B cell (primary cell): ENCODE results near the gene WDR33. TPM values are rescaled to one million over a fixed set of nuclear protein-coding genes. Genes with fewer than 3 reads are reported as not detected.

Experiments used
- ATAC-seq: fragments of 200-7000 bp; cut with Tn5 transposase; one replicate; pipeline ENCODE4 v1.10.0; 2021; ENCODE audit warnings: low read depth, mild to moderate bottlenecking, moderate number of reproducible peaks, moderate library complexity
- CTCF ChIA-PET: fragments of 350-600 bp; sonication (Branson Sonifier 250); formaldehyde crosslinking; loops from one replicate; lab custom pipeline; 2021; ENCODE audit warnings: antibody characterized with exemption, inconsistent platforms; lab: Charles Lee
- POLR2A ChIA-PET: fragments of 350-600 bp; sonication (Branson Sonifier 250); formaldehyde crosslinking; loops from one replicate; lab custom pipeline; 2021; ENCODE audit warnings: antibody characterized with exemption; lab: Charles Lee
- DNase-seq: peaks from one replicate; pipeline ENCODE4 v3.0.0; 2013
- H2AFZ ChIP-seq: 2 replicates; pipeline ENCODE4 v1.6.1; 2012; ENCODE audit warnings: mild to moderate bottlenecking, low read depth, low read length; ENCODE audit not compliant: insufficient read depth, poor library complexity, severe bottlenecking
- H3K27ac ChIP-seq, 2 donors: 1 replicate in 1 of 2; 2 replicates in 1 of 2; pipeline ENCODE4 v1.5.1; 2012 to 2013; ENCODE audit warnings: low read length in 2 of 2, mild to moderate bottlenecking in 2 of 2, moderate library complexity in 1 of 2
- H3K27me3 ChIP-seq, 4 experiments: fragments of 200-600 bp in 1 of 4; sonication (generic) in 1 of 4; replicated peaks in 1 of 4; 1 replicate in 2 of 4; 2 replicates in 2 of 4; pipeline versions ENCODE4 v1.6.1 to v1.7.0; 2013 to 2016; ENCODE audit warnings: low read length in 3 of 4, mild to moderate bottlenecking in 2 of 4, mixed read lengths in 1 of 4, moderate library complexity in 1 of 4; ENCODE audit not compliant: insufficient read depth in 4 of 4, control insufficient read depth in 3 of 4; ENCODE audit errors: control extremely low read depth in 1 of 4
- H3K36me3 ChIP-seq, 2 experiments: replicated peaks in 1 of 2; 1 replicate in 1 of 2; 2 replicates in 1 of 2; pipeline versions ENCODE4 v1.6.1 to v1.7.1; 2013; ENCODE audit warnings: low read length in 1 of 2; ENCODE audit not compliant: insufficient read depth in 2 of 2, control insufficient read depth in 1 of 2; ENCODE audit errors: control extremely low read depth in 1 of 2, extremely low read depth in 1 of 2
- H3K4me1 ChIP-seq, 2 donors: fragments of 200-600 bp in 1 of 2; sonication (generic) in 1 of 2; 1 replicate in 1 of 2; 2 replicates in 1 of 2; pipeline versions ENCODE4 v1.5.1 to v1.6.1; 2013 to 2017; ENCODE audit warnings: low read length in 2 of 2; ENCODE audit not compliant: control insufficient read depth in 2 of 2, insufficient read depth in 2 of 2
- H3K4me2 ChIP-seq: replicated peaks from 2 replicates; pipeline ENCODE3; 2012; ENCODE audit warnings: mild to moderate bottlenecking, low read depth, low read length; ENCODE audit not compliant: poor library complexity, severe bottlenecking
- H3K4me3 ChIP-seq, 5 experiments: fragments of 200-600 bp in 1 of 5; sonication (generic) in 1 of 5; 1 replicate in 3 of 5; 2 replicates in 2 of 5; pipeline versions ENCODE4 v1.5.1 to v1.7.0; 2011 to 2016; ENCODE audit warnings: low read length in 4 of 5, mild to moderate bottlenecking in 4 of 5, low read depth in 2 of 5, control low read depth in 1 of 5, moderate library complexity in 1 of 5; ENCODE audit not compliant: insufficient read depth in 1 of 5; ENCODE audit errors: control extremely low read depth in 1 of 5, extremely low read depth in 1 of 5
- H3K79me2 ChIP-seq: fragments of 200-600 bp; sonication (generic); one replicate; pipeline ENCODE4 v1.6.0; 2016; ENCODE audit warnings: low read length; ENCODE audit not compliant: control insufficient read depth, insufficient read depth
- H3K9ac ChIP-seq: fragments of 200-600 bp; sonication (generic); 2 replicates; pipeline ENCODE4 v1.6.1; 2017; ENCODE audit warnings: mild to moderate bottlenecking, low read length, moderate library complexity
- H3K9me3 ChIP-seq, 3 donors: one replicate each; pipeline versions ENCODE4 v1.6.1 to v1.7.1; 2013; ENCODE audit warnings: low read length in 2 of 3; ENCODE audit not compliant: control insufficient read depth in 2 of 3, insufficient read depth in 1 of 3; ENCODE audit errors: control extremely low read depth in 1 of 3
- H4K20me1 ChIP-seq: 2 replicates; pipeline ENCODE4 v1.6.0; 2012; ENCODE audit warnings: mild to moderate bottlenecking, low read length; ENCODE audit not compliant: insufficient read depth, control insufficient read depth, poor library complexity, severe bottlenecking
- H3K27ac Mint-ChIP-seq: one replicate; pipeline ENCODE4 v1.8.0; 2021; ENCODE audit warnings: mixed read lengths
- H3K27me3 Mint-ChIP-seq: one replicate; pipeline ENCODE4 v1.8.0; 2021; ENCODE audit warnings: mixed read lengths
- H3K4me1 Mint-ChIP-seq: one replicate; pipeline ENCODE4 v1.8.0; 2021; ENCODE audit warnings: mixed read lengths
- H3K4me3 Mint-ChIP-seq: one replicate; pipeline ENCODE4 v1.8.0; 2021; ENCODE audit warnings: mixed read lengths
- H3K9me3 Mint-ChIP-seq: one replicate; pipeline ENCODE4 v1.8.0; 2022; ENCODE audit warnings: mixed read lengths; ENCODE audit not compliant: insufficient read depth
- EZH2 ChIP-seq: IDR thresholded peaks from 2 replicates; pipeline ENCODE4 v1.6.1; 2012; ENCODE audit warnings: borderline replicate concordance, low read depth, mild to moderate bottlenecking, moderate library complexity, low read length; ENCODE audit not compliant: insufficient read depth, poor library complexity, severe bottlenecking
- whole genome bisulfite sequencing: methylation state at CpG from one replicate; pipeline ENCODE4 v1.1.5; 2013; ENCODE audit warnings: missing lambda C conversion rate; ENCODE audit not compliant: insufficient coverage; 5-methylcytosine and 5-hydroxymethylcytosine counted together
- intact Hi-C: fragments of 100-400 bp; cut with micrococcal nuclease; formaldehyde crosslinking; loops from one replicate; pipeline ENCODE4 v1.10.0; 2022
- polyA plus RNA-seq: library from polyadenylated mRNA; depleted of rRNA; stranded (reverse); fragments of >200 nt; gene quantifications from 2 replicates; pipeline ENCODE4 v1.2.3, GENCODE V29; 2012
- total RNA-seq, 2 donors: library from RNA; stranded (reverse); fragments of 120-200 nt in 1 of 2; gene quantifications; 1 replicate in 1 of 2; 2 replicates in 1 of 2; pipeline versions ENCODE4 v1.2.3 to v1.2.4, GENCODE V29; 2013 to 2022
- TF ChIP-seq, protein P1 (sequence below): fragments of 200-600 bp; IDR thresholded peaks from one replicate; pipeline ENCODE4 v1.8.0; 2022; ENCODE audit warnings: antibody characterized with exemption, mild to moderate bottlenecking

WDR33 gene
- total and polyA plus RNA-seq, 2 donors (not counting 1 experiment from before 2014, with no cell fraction given): 17.2 to 101 TPM

DNA sequence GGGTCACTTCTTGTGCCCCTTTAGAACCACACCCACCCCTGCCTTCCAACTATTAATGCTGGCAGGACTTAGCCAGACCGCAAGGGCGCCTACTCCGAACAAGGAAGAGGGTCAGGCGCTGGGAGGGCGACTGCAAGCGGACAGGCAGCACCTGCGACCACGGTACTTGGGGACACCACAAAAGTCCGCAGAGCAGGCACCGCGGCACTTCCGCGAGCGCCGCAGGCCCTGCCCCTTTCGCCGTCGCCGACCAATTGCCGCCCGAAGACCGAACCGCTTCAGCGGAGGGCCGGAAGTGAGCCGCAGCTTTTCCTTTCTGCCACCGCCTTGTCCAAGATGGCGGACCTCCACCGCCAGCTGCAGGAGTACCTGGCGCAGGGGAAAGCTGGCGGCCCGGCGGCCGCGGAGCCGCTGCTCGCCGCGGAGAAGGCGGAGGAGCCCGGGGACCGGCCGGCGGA is 109.7 kb downstream of the WDR33 start, which contains the start of gene SFT2D3:
Gene SFT2D3 (plus strand): TSS at position 305 of the 458 bp plus-strand sequence. CDS start 32 bp downstream, at position 337.
- under 1% methylated on average over 44 of the region's 44 CpGs for WGBS
- H3K27ac Mint-ChIP-seq: peak within 1 kb of the TSS; percentile 100

More for the DNA sequence above, 109.7 kb downstream of the WDR33 start, which contains the start of gene SFT2D3:
- ChIA-PET POLR2A (interaction anchor here (0.6 to 1.3 kb wide), 4 partner anchors 26 to 128 kb away, joined by 4 read pairs; partner anchors contain the start of gene LIMS2), CTCF (interaction anchor here (0.6 to 4.7 kb wide), 4 partner anchors 51 to 187 kb away, joined by 3 to 36 read pairs (median 6); partner anchors contain the start of gene WDR33)
- Mint-ChIP-seq H3K27me3 (no peaks in the 10 kb centered on the region), H3K9me3 (no peaks in the 10 kb centered on the region), H3K4me1 (peaks cover 35% of the 10 kb centered on the region), H3K4me3 (peak within 1 kb of the TSS; percentile 98)
- Histone ChIP-seq H3K27me3 (no peaks in the 10 kb centered on the region), H3K79me2 (peaks cover 33% of the 10 kb centered on the region), H3K4me1 (peaks cover 29% of the 10 kb centered on the region in 2 donors), H3K9me3 (no peaks in the 10 kb centered on the region), H3K36me3 (peaks cover 0 to 20% of the 10 kb centered on the region in 2 experiments), H3K9ac (peak within 1 kb of the TSS; percentile 72), H3K4me2 (peak within 1 kb of the TSS; percentile 88), H3K4me3 (peak within 1 kb of the TSS; percentile 69 to 84 (median 77)), H4K20me1 (peaks cover 32% of the 10 kb centered on the region), H3K27ac (peak within 1 kb of the TSS; percentile 91 to 95), H2AFZ (peak within 1 kb of the TSS; percentile 82)
- ATAC-seq (peak; percentile 74), DNase-seq (peak; percentile 95)
- no peak for TF ChIP-seq EZH2
- TF ChIP-seq, protein P1, sequence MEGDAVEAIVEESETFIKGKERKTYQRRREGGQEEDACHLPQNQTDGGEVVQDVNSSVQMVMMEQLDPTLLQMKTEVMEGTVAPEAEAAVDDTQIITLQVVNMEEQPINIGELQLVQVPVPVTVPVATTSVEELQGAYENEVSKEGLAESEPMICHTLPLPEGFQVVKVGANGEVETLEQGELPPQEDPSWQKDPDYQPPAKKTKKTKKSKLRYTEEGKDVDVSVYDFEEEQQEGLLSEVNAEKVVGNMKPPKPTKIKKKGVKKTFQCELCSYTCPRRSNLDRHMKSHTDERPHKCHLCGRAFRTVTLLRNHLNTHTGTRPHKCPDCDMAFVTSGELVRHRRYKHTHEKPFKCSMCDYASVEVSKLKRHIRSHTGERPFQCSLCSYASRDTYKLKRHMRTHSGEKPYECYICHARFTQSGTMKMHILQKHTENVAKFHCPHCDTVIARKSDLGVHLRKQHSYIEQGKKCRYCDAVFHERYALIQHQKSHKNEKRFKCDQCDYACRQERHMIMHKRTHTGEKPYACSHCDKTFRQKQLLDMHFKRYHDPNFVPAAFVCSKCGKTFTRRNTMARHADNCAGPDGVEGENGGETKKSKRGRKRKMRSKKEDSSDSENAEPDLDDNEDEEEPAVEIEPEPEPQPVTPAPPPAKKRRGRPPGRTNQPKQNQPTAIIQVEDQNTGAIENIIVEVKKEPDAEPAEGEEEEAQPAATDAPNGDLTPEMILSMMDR: no peak
- intact Hi-C loops: loop anchor here (1.0 to 10.0 kb wide), 10 partner anchors 48 to 616 kb away; partner anchors contain the start of genes IWS1, SAP130, UGGT1 and WDR33
